Ovary (tissue), 9 donors: Measurements from ENCODE around the gene GNPTG. TPM values are rescaled to one million over a fixed set of nuclear protein-coding genes. Genes with fewer than 3 reads are reported as not detected.

Experiments used
- DNase-seq, 5 donors: peaks; one replicate each; pipeline ENCODE4 v3.0.0-alpha.2; 2019 to 2020
- H3K27ac ChIP-seq, 2 donors: fragments of 200-600 bp; one replicate each; pipeline versions ENCODE4 v1.5.1 to v1.8.0; 2019 to 2022
- H3K27me3 ChIP-seq: fragments of 200-600 bp; one replicate; pipeline ENCODE4 v1.8.0; 2022
- H3K36me3 ChIP-seq: fragments of 200-600 bp; sonication (generic); one replicate; pipeline ENCODE4 v1.5.1; 2019
- H3K4me1 ChIP-seq: one replicate; pipeline ENCODE4 v1.8.1; 2013; ENCODE audit warnings: mild to moderate bottlenecking, moderate library complexity; ENCODE audit not compliant: insufficient read depth
- H3K4me3 ChIP-seq: fragments of 200-600 bp; sonication (generic); one replicate; pipeline ENCODE4 v1.5.1; 2017
- H3K9me3 ChIP-seq, 2 donors: fragments of 200-600 bp in 1 of 2; sonication (generic) in 1 of 2; one replicate each; pipeline versions ENCODE4 v1.5.1 to v1.8.1; 2013 to 2019; ENCODE audit warnings: mild to moderate bottlenecking in 1 of 2, moderate library complexity in 1 of 2
- CTCF ChIP-seq, 3 donors: fragments of 450-650 bp in 2 of 3; fragments of 200-600 bp in 1 of 3; IDR thresholded peaks; one replicate each; pipeline versions ENCODE4 v1.5.1 to v1.8.0; 2016 to 2022; ENCODE audit warnings: antibody characterized with exemption in 3 of 3, mild to moderate bottlenecking in 1 of 3
- EP300 ChIP-seq: sonication (generic); formaldehyde crosslinking; IDR thresholded peaks from one replicate; pipeline ENCODE4 v1.6.1; 2017; ENCODE audit warnings: antibody characterized with exemption
- POLR2A ChIP-seq: fragments of 450-650 bp; IDR thresholded peaks from one replicate; pipeline ENCODE4 v1.6.1; 2017; ENCODE audit warnings: antibody characterized with exemption, mild to moderate bottlenecking, moderate library complexity
- WGBS, 3 donors: extraction: QIAGEN DNeasy Blood & Tissue Kit in 1 of 3; methylation state at CpG; one replicate each; pipeline versions ENCODE4 v1.1.5 to v1.1.7; 2013 to 2017; 5-methylcytosine and 5-hydroxymethylcytosine counted together
- intact Hi-C, 4 donors: fragments of 100-400 bp; cut with DNase I; formaldehyde crosslinking; loops; one replicate each; pipeline versions ENCODE4 v1.11.0 to v1.15.1; 2022 to 2023
- polyA plus RNA-seq, 2 donors: library from polyadenylated mRNA; stranded (reverse); fragments of 200-250 nt in 1 of 2; fragments of 350-450 nt in 1 of 2; fragmentation: Illumina TruSeq in 1 of 2; extraction: RNeasy Lipid Tissue Mini Kit (QIAGEN cat#74804) in 1 of 2; gene quantifications; one replicate each; pipeline ENCODE4 v1.2.3, GENCODE V29; 2013 to 2014
- total RNA-seq, 7 donors: library from RNA; depleted of rRNA in 2 of 7; stranded (reverse); fragments of >200 nt in 2 of 7; fragmentation: NEBNext Ultra II Directional in 3 of 7; extraction: Animal tissue kit (Norgen Biotek cat#: 25700) in 3 of 7; gene quantifications; one replicate each; pipeline versions ENCODE4 v1.1.0 to v1.2.4, GENCODE V29; 2016 to 2023
- donor health status: DM: no; HTN: no; CAD: no; lungs with moderate emphysema.
- donor health status: DM: no; HTN: no; CAD: no.
- donor health status: Bipolar disorder and iron deficiency.
- donor health status: DM: yes; HTN: yes; CAD: no.
- donor health status: DM: no; HTN: no; CAD: no.
- donor health status: DM: yes; HTN: yes; CAD: no.

Gene GNPTG
- total and polyA plus RNA-seq, 9 donors = 26.0 to 68.1 (median 55.4) TPM

DNA sequence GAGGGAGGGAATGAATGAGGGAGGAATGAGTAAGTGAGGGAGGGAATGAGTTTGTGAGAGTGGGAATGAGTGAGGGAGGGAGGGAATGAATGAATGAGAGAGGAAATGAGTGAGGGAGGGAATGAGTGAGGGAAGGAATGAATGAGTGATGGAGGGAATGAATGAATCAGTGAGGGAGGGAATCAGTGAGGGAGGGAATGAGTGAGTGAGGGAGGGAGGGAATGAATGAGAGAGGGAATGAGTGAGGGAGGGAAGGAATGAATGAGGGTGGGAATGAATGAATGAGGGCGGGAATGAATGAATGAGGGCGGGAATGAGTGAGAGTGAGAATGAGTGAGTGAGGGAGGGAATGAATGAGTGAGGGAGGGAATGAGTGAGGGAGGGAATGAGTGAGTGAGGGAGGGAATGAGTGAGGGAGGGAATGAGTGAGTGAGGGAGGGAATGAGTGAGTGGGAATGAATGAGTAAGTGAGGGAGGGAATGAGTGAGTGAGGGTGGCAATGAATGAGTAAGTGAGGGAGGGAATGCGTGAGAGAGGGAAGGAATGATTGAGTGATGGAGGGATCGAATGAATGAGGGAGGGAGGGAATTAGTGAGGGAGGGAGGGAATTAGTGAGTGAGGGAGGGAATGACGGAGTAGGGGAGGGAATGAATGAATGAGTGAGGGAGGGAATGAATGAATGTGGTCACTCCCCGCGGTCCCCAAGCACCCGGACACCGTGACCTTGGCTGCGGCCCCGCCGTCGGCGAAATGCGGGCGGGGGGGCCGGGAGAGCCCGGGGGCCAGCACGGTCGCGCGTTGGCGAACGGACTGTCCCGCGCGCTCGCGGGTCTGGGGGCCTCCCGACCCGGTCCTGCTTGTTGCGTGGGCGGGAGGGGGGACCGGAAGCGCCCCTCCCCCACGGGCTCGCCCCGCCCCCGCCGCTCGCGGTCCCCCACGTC lies 43.4 kb upstream of the GNPTG start:
- intact Hi-C loops = no loop called here
- 4 to 5% (median 4%) methylated on average over 38 to 42 of the region's 43 CpGs for WGBS, 3 donors
- H3K27ac ChIP-seq = peak overlapping the region; percentile 93 to 98

GRCh38 chr16:1308977-1309885 lies 42.5 kb upstream of the GNPTG start, which contains the start of gene UBE2I:
UBE2I (plus strand) TSS chr16:1309636; CDS start chr16:1314031, 4,395 bp downstream.
- no peak for TF ChIP-seq CTCF (IDR thresholded peaks at IDR 0.05)
- TF ChIP-seq EP300 = peak; percentile 64
- peak; percentile 59 for TF ChIP-seq POLR2A
- no peaks in the 10 kb centered on the region for H3K36me3 ChIP-seq
- no peaks in the 10 kb centered on the region for H3K9me3 ChIP-seq
- H3K4me1 ChIP-seq = peaks cover 26% of the 10 kb centered on the region
- H3K27me3 ChIP-seq = no peaks in the 10 kb centered on the region
- H3K4me3 ChIP-seq = peak within 1 kb of the TSS; percentile 76
- H3K27ac ChIP-seq = peak within 1 kb of the TSS; percentile 93 to 98
- intact Hi-C loops = no loop called here
- 0 to 2% (median 1%) methylated on average over 53 to 117 of the region's 117 CpGs for WGBS, 3 donors
- DNase-seq = peak; percentile 96 to 99 (median 98)

More for the DNA sequence above, 43.4 kb upstream of the GNPTG start:
- Histone ChIP-seq H3K27me3 (no peaks in the 10 kb centered on the region), H3K36me3 (no peaks in the 10 kb centered on the region), H3K4me3 (peak overlapping the region; percentile 76), H3K9me3 (no peaks in the 10 kb centered on the region), H3K4me1 (peaks cover 21% of the 10 kb centered on the region)
- TF ChIP-seq POLR2A = no peak
- DNase-seq = no peak

- peaks cover 27% of the 10 kb centered on the region for H3K4me1 ChIP-seq
These were observed 41.6 kb upstream of the GNPTG start for GRCh38 chr16:1309888-1310831.

More at GRCh38 chr16:1309888-1310831, 41.6 kb upstream of the GNPTG start:
- Histone ChIP-seq H3K27ac (peak overlapping the region; percentile 7 to 98), H3K36me3 (no peaks in the 10 kb centered on the region), H3K27me3 (no peaks in the 10 kb centered on the region), H3K9me3 (no peaks in the 10 kb centered on the region), H3K4me3 (peak overlapping the region; percentile 76)
- DNase-seq = peak; percentile 82 to 89 (median 83)
- WGBS, 3 donors = 1% methylated on average over 62 to 77 of the region's 77 CpGs
- intact Hi-C loops = loop anchor here in 1 of 4 donors (2.0 kb wide), 1 partner anchor 43 kb away; no protein-coding TSS in a partner anchor
- TF ChIP-seq EP300 = no peak
- no peak for TF ChIP-seq POLR2A
- no peak for TF ChIP-seq CTCF (IDR thresholded peaks at IDR 0.05)
